Measurements from ENCODE around the gene TOM1.
A peak's percentile ranks its signal among the peaks of the same experiment; 100 is the strongest.
"Not testable (repeated sequence)": the region's sequence is repeated elsewhere in the genome, so short reads cannot be mapped to it uniquely, and the experiment has no call there.

The TOM1 gene

GRCh38 chr22:35348026-35348590, 48.4 kb downstream of the TOM1 start:
- no peak for DNase-seq

GRCh38 chr22:35348703-35349102, 49.0 kb downstream of the TOM1 start:
- no peak for DNase-seq

- no peak for DNase-seq
Observed at GRCh38 chr22:35349368-35349703, 49.6 kb downstream of the TOM1 start.

DNA sequence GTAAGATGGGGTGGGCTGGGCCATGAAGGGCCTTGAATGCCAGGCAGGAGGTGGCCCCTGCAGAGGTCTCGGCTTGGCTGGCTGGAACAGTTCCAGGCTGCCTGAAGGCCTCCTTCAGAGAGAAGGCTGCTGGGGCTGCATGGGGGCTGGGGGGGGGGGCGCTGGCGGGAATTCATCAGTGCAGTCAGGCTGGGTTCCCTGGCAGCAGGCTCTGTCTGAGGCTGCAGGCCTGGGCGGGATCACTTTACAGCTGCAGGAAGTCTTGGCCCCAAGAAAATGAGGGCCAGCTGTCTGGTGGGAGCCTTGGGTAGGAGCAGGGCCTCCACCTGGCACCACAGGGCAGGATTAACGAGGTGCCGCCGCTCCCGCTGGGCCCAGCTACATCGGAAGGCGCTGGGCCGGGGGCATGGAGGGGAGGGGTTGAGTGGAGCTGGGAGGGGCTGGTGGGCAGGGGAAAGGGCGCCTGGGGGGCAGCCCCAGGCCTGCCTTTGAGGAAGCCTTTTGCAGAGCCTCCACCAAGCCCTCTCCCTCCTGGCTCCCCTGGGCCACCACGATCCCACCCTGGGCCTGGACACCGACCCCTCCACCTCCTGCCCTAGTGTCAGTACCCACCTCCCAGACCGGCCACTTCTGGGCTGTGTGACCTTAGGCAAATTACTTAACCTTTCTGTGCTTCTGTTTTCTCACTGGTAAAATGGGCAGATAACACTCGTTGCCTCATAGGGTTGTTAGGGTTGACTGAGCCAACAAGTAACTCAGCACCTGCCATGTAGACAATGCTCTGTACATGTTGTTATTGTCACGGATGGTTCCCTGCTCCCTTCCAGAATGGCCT, 50.2 kb downstream of the TOM1 start:
- DNase-seq = no peak

GRCh38 chr22:35350539-35351503, 51.1 kb downstream of the TOM1 start:
- peak; percentile 58 for DNase-seq

DNA sequence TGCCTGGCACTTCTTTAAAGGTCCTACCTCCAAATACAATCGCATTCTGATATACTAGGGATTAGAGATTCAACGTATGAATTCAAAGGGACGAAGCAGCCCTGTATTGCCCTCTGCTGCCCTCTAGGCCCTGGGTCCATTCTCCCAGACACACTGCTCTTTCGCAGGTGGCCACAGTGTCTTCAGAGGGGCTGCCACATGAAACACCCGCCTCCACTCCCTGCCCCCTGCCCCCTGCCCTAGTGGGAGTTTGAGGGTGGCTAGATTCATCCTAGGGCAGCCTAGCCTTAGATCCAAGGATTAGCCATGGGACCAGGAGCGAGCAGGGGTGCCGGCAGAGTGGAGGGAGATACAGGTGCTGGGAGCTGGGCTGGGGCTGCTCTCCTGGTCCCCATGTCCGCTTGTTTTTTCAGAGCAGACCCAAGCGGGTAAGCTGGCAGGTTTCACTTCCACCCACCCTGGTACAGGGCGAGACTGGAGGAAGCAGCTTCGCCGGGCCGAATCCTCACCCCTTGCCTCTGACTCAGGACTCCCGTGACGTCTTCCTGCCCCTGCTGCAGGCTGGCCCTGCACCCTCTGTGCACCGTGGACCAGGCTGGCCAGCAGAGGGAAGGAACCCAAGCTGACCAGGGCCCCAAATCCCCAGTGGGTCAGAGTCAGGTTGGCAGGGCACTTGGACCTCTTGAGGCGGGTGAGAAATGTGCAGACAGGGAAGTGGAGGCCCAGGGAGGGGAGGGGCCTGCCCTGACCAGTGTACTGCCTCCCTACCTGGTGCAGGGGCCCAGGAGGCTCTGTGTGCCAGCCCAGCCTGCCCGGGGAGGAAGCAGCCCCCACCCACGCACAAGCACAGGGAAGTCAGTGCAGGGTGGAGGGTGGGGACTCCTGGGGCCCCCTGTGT, 52.8 kb downstream of the TOM1 start:
- no peak for DNase-seq

DNA sequence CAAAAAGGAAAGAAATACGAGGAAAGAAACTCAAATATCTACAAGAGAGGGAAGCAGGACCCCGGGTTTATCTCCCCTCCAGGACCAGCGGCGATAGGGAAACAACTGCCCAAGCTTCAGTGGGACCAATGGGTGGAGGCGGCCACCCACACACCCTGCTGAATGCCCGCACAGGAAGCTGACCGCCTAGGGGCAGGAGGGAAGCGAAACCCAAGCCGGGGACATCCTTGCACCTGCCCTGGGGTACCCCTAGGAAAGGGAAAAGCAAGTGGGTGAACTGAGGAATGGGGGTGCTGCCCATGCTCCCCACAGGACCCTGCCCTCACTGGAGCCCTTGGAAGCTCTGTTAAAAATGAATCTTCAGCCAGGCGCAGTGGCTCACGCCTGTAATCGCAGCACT, 53.6 kb downstream of the TOM1 start:
- no peak for DNase-seq

GRCh38 chr22:35354068-35354467, 54.4 kb downstream of the TOM1 start:
- no peak for DNase-seq

GRCh38 chr22:35357883-35358621, 58.4 kb downstream of the TOM1 start:
- DNase-seq = no peak

- no peak for DNase-seq
Observed at GRCh38 chr22:35359380-35360065, 59.8 kb downstream of the TOM1 start.

GRCh38 chr22:35361001-35361558, 61.4 kb downstream of the TOM1 start:
- DNase-seq = no peak

DNA sequence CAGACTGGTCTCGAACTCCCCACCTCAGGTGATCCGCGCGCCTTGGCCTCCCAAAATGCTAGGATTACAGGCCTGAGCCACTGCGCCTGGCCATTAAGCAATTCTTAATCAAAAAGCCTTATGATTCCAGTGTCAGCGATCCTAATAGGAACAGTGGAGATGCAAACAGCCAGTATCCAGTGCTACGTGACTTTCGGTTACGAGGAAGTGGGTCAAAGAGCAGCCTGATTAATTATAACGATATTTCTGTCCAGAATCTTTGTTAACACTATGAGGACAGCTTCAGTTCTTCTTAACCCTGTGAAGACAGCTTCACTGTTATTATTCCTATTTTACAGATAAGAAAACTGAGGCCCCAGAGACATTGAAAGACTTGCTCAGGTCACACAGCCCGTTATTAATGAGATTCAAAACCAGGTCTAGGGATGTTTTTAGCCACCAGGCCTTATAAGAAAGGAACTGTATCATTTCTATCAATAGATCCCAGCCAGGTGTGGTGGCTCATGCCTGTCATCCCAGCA, 63.9 kb downstream of the TOM1 start:
- DNase-seq = no peak

DNA sequence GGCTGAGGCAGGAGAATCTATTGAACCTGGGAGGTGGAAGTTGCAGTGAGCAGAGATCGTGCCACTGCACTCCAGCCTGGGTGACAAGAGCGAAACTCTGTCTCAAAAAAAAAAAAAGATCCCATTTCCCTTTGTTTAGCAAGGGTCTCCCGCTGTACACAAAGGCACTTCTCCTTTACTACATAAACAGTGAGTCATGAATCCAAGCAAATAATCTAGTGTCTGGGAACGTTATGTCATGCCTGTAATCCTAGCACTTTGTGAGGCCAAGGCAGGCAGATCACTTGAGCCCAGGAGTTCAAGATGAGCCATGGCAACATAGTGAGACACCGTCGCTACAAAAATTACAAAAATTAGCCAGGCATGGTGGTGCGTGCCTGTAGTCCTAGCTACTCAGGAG, 64.5 kb downstream of the TOM1 start:
- not testable (repeated sequence) for DNase-seq

DNA sequence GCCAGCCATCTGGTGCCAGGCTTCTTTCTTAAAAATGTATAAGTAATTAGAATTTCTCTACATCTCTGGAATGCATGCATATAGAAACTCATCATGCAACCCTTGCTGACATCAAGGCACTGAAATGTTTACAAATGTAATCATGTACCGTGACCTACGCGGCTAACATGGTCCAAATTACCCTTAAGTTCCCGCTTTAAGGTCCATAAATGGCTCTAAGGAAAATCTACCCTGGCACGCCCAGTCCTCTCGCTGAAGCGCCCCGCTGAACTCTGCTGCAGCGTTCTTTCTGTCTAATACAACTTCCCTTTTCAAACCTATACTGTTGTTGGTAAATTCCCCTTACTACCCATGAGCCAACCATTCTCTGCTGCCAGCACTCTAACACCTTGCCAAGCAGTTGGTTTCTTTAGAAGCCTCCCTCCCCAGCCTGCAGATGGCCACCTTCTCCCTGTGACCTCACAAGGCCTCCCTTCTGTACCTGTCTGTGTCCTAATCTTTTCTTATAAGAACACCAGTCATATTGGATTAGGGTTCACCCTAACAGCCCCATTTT, 67.7 kb downstream of the TOM1 start:
- no peak for DNase-seq

DNA sequence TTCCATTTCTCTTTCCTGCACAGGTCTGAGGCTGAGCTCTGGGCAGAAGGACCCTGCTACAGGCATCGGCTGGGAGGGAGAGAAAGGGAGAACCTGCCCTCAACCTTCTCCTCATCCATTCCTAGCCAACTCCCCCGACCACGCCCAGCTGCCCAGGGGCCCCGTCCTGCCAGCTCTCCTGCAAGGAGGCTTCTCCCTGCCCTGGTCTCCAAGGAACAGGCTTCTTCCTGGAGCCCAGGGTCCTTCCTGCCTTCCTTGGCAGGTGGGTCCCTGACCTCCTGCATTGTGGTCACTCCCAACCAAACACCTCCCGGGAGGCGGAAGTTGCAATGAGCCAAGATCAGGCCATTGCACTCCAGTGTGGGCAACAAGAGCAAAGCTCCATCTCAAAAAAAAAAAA, 68.7 kb downstream of the TOM1 start:
- DNase-seq = no peak

DNA sequence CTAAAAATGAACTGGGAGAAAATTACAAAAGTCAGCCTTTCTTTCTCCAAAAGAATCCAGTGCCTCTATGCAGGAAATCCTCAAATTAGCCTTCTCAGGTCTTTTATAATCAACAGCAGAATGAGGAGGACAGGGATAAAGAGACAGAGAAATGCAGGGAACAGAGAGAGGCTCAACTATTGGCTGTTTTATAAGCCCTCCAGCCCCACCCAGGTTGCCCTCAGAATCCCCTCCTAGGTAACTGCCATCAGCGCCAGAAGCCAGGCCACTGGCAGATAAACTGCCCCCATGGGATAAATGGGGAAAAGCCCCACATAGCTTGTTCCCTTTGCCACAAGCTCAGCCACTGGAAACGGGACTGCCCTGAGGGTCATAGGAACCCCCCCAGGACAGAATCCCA, 70.3 kb downstream of the TOM1 start:
- DNase-seq = no peak

DNA sequence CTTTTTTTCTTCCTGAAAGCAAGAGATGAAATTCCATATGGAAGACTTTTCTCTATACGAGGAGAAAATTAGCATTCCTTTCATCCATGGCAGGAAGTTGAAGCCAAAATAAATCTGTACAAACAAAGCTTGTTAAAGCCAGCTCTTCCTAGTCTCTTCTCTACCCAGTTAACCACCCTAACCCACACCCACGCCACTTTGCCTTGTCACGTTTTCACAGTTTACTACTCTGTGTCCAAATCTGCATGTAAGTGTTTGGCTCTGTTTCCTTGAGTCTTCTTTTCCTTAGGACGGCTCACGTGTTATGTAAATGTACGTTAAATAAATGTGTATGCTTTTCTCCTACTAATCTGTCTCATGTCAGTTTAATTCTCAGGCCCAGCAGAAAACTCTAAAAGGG, 74.1 kb downstream of the TOM1 start:
- DNase-seq = no peak

- DNase-seq = no peak
Observed at GRCh38 chr22:35375031-35375430, 75.3 kb downstream of the TOM1 start.

GRCh38 chr22:35375526-35375925, 75.8 kb downstream of the TOM1 start:
- no peak for DNase-seq

DNA sequence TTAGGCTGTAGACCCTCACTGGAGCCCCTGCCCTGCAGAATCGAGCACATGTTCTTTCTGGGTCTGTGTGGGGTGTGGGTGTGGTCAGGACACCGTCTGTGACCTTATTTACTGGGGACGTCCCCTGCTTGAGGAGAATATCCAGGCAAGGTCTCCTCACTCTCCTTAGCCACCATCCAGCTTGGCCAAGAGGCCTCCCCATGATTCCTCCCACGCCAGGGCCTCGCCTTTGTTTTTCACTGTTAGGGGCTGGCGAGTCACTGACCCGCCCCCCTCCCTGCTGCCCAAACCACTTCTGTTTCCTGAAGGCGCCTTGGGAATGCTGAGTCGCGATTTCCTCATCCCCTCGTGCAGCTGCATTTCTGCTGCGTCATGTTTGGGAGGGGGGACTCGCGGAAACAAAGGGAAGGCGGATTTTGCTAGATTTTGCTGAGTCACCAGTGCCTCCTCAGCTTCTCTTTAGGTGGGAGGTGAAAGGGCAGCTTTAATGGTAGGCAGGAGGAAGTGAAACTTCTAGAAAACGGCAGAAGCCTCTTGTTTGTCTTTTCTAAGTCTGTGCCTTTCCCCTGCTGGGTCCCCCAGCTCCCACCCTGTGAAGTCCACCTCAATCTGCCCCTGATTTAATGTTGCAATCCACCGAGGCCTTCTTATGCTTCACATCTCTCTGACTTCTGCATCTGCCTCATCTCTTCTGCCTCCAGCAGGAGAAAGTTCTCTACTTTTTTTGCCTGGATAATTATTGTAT, 77.2 kb downstream of the TOM1 start:
- peak; percentile 27 for DNase-seq

Data from NCI-H748 treated with DMSO at 0.1 percent for 48 hours (cell line).